ENCODE data around the gene EFHC2. TPM values are rescaled to one million over a fixed set of nuclear protein-coding genes. Genes with fewer than 3 reads are reported as not detected.

The EFHC2 gene
- total and polyA plus RNA-seq, 2 donors (not counting 1 experiment from before 2014, with no cell fraction given): 1.1 to 2.6 TPM

GRCh38 chrX:44246826-44247225 lies 96.6 kb downstream of the EFHC2 start:
- no peak for DNase-seq (ENCODE audit: low read depth in 2 of 2)

GRCh38 chrX:44245733-44246132 lies 97.7 kb downstream of the EFHC2 start:
- Histone ChIP-seq H3K4me2 (ENCODE audit: extremely low read depth, insufficient read depth, low read length) (no peak overlapping the region), H4K20me1 (ENCODE audit: control insufficient read depth, extremely low read depth, insufficient read depth, low read length) (no peaks in the 10 kb centered on the region), H2AFZ (ENCODE audit: low read length) (no peak overlapping the region), H3K4me3 (replicated peaks in 1 of 4; ENCODE audit: control extremely low read depth in 1 of 4, insufficient read depth in 1 of 4, low read depth in 3 of 4, low read length in 4 of 4) (no peak overlapping the region), H3K4me1 (ENCODE audit: control insufficient read depth, extremely low read depth, insufficient read depth, low read length) (no peaks in the 10 kb centered on the region), H3K9ac (ENCODE audit: insufficient read depth, low read length) (no peak overlapping the region), H3K27me3 (ENCODE audit: control insufficient read depth, insufficient read depth, low read length) (no peaks in the 10 kb centered on the region), H3K79me2 (ENCODE audit: control insufficient read depth, insufficient read depth, low read length) (no peaks in the 10 kb centered on the region), H3K36me3 (ENCODE audit: control insufficient read depth, insufficient read depth, low read length) (no peaks in the 10 kb centered on the region), H3K27ac (ENCODE audit: insufficient read depth, low read length) (no peak overlapping the region), H3K9me3 (ENCODE audit: control insufficient read depth, insufficient read depth, low read depth, low read length) (no peaks in the 10 kb centered on the region)
- no peak for DNase-seq (ENCODE audit: low read depth in 2 of 2)
- TF ChIP-seq CTCF (conservative IDR thresholded peaks at IDR 0.05 in 1 of 2, IDR thresholded peaks at IDR 0.05 in 1 of 2; ENCODE audit: low read depth in 1 of 2, low read length in 2 of 2): no peak
- TF ChIP-seq EZH2 (IDR thresholded peaks at IDR 0.05; ENCODE audit: low read length, missing control alignments): no peak

More at GRCh38 chrX:44246826-44247225, 96.6 kb downstream of the EFHC2 start:
- TF ChIP-seq EZH2 (IDR thresholded peaks at IDR 0.05; ENCODE audit: low read length, missing control alignments) (no peak), CTCF (conservative IDR thresholded peaks at IDR 0.05 in 1 of 2, IDR thresholded peaks at IDR 0.05 in 1 of 2; ENCODE audit: low read depth in 1 of 2, low read length in 2 of 2) (no peak)
- no peak overlapping the region for H3K4me3 ChIP-seq (replicated peaks in 1 of 4; ENCODE audit: control extremely low read depth in 1 of 4, insufficient read depth in 1 of 4, low read depth in 3 of 4, low read length in 4 of 4)
- no peak overlapping the region for H3K4me2 ChIP-seq (ENCODE audit: extremely low read depth, insufficient read depth, low read length)
- no peaks in the 10 kb centered on the region for H3K79me2 ChIP-seq (ENCODE audit: control insufficient read depth, insufficient read depth, low read length)
- no peaks in the 10 kb centered on the region for H3K36me3 ChIP-seq (ENCODE audit: control insufficient read depth, insufficient read depth, low read length)
- no peak overlapping the region for H2AFZ ChIP-seq (ENCODE audit: low read length)
- H3K4me1 ChIP-seq (ENCODE audit: control insufficient read depth, extremely low read depth, insufficient read depth, low read length): no peaks in the 10 kb centered on the region
- H3K27ac ChIP-seq (ENCODE audit: insufficient read depth, low read length): no peak overlapping the region
- H3K9me3 ChIP-seq (ENCODE audit: control insufficient read depth, insufficient read depth, low read depth, low read length): no peaks in the 10 kb centered on the region
- no peak overlapping the region for H3K9ac ChIP-seq (ENCODE audit: insufficient read depth, low read length)
- no peaks in the 10 kb centered on the region for H4K20me1 ChIP-seq (ENCODE audit: control insufficient read depth, extremely low read depth, insufficient read depth, low read length)
- no peaks in the 10 kb centered on the region for H3K27me3 ChIP-seq (ENCODE audit: control insufficient read depth, insufficient read depth, low read length)

GRCh38 chrX:44244008-44244407 lies 99.5 kb downstream of the EFHC2 start:
- H3K9ac ChIP-seq (ENCODE audit: insufficient read depth, low read length): no peak overlapping the region
- no peaks in the 10 kb centered on the region for H3K36me3 ChIP-seq (ENCODE audit: control insufficient read depth, insufficient read depth, low read length)
- TF ChIP-seq EZH2 (IDR thresholded peaks at IDR 0.05; ENCODE audit: low read length, missing control alignments) (no peak), CTCF (conservative IDR thresholded peaks at IDR 0.05 in 1 of 2, IDR thresholded peaks at IDR 0.05 in 1 of 2; ENCODE audit: low read depth in 1 of 2, low read length in 2 of 2) (peak; percentile 41 to 49)
- no peak overlapping the region for H3K4me3 ChIP-seq (replicated peaks in 1 of 4; ENCODE audit: control extremely low read depth in 1 of 4, insufficient read depth in 1 of 4, low read depth in 3 of 4, low read length in 4 of 4)
- H4K20me1 ChIP-seq (ENCODE audit: control insufficient read depth, extremely low read depth, insufficient read depth, low read length): no peaks in the 10 kb centered on the region
- no peaks in the 10 kb centered on the region for H3K9me3 ChIP-seq (ENCODE audit: control insufficient read depth, insufficient read depth, low read depth, low read length)
- H3K27me3 ChIP-seq (ENCODE audit: control insufficient read depth, insufficient read depth, low read length): no peaks in the 10 kb centered on the region
- no peaks in the 10 kb centered on the region for H3K79me2 ChIP-seq (ENCODE audit: control insufficient read depth, insufficient read depth, low read length)
- peak; percentile 32 to 61 for DNase-seq (ENCODE audit: low read depth in 2 of 2)
- H3K4me1 ChIP-seq (ENCODE audit: control insufficient read depth, extremely low read depth, insufficient read depth, low read length): no peaks in the 10 kb centered on the region
- H3K27ac ChIP-seq (ENCODE audit: insufficient read depth, low read length): no peak overlapping the region
- H2AFZ ChIP-seq (ENCODE audit: low read length): no peak overlapping the region
- H3K4me2 ChIP-seq (ENCODE audit: extremely low read depth, insufficient read depth, low read length): no peak overlapping the region
